Thyroid gland (tissue), 4 donors: ENCODE data around the gene DPH7. TPM values are rescaled to one million over a fixed set of nuclear protein-coding genes. Genes with fewer than 3 reads are reported as not detected.

Source experiments
- DNase-seq, 2 donors: peaks; one replicate each; pipeline ENCODE4 v3.0.0-alpha.2; 2019
- H3K27ac ChIP-seq, 3 donors: fragments of 200-600 bp; sonication (generic); 1 replicate in 2 of 3; 2 replicates in 1 of 3; pipeline ENCODE4 v1.5.1; 2016 to 2019; ENCODE audit warnings: mild to moderate bottlenecking in 1 of 3, moderate library complexity in 1 of 3
- H3K27me3 ChIP-seq: fragments of 200-600 bp; sonication (generic); one replicate; pipeline ENCODE4 v1.5.1; 2019
- H3K36me3 ChIP-seq, 2 donors: fragments of 200-600 bp; sonication (generic); one replicate each; pipeline ENCODE4 v1.5.1; 2016 to 2019
- H3K4me1 ChIP-seq, 2 donors: fragments of 200-600 bp; sonication (generic); one replicate each; pipeline ENCODE4 v1.5.1; 2017 to 2019
- H3K4me3 ChIP-seq, 3 donors: fragments of 200-600 bp; sonication (generic); replicated peaks in 1 of 3; 1 replicate in 2 of 3; 2 replicates in 1 of 3; pipeline ENCODE4 v1.5.1; 2016; ENCODE audit warnings: mild to moderate bottlenecking in 1 of 3
- H3K9me3 ChIP-seq: fragments of 200-600 bp; sonication (generic); one replicate; pipeline ENCODE4 v1.5.1; 2017
- CTCF ChIP-seq, 6 experiments: fragments of 200-600 bp in 3 of 6; fragments of 450-650 bp in 3 of 6; sonication (generic) in 3 of 6; IDR thresholded peaks; one replicate each; pipeline ENCODE4 v1.5.1; 2016 to 2019; ENCODE audit warnings: antibody characterized with exemption in 6 of 6, mild to moderate bottlenecking in 2 of 6, inconsistent platforms in 1 of 6, moderate library complexity in 1 of 6
- POLR2A ChIP-seq, 2 donors: fragments of 450-650 bp; IDR thresholded peaks; one replicate each; pipeline ENCODE4 v1.6.1; 2017; ENCODE audit warnings: antibody characterized with exemption in 2 of 2, mild to moderate bottlenecking in 2 of 2, moderate library complexity in 1 of 2
- WGBS, 2 donors: methylation state at CpG; one replicate each; pipeline ENCODE4 v1.1.5; 2017; 5-methylcytosine and 5-hydroxymethylcytosine counted together
- intact Hi-C: fragments of 100-400 bp; cut with DNase I; formaldehyde crosslinking; loops from one replicate; pipeline ENCODE4 v1.15.1; 2023
- total RNA-seq, 4 donors: library from RNA; depleted of rRNA; stranded (reverse); fragments of >200 nt; gene quantifications; one replicate each; pipeline ENCODE4 v1.2.3, GENCODE V29; 2016

Gene DPH7
- total RNA-seq, 4 donors from 2014 or later = 20.8 to 47.4 (median 34.1) TPM

GRCh38 chr9:137620048-137620405 is 41.3 kb upstream of the DPH7 start:
- Histone ChIP-seq H3K36me3 (peaks cover 7 to 8% of the 10 kb centered on the region in 2 donors), H3K9me3 (no peaks in the 10 kb centered on the region), H3K4me3 (peak overlapping the region; percentile 40 to 84 (median 45)), H3K27me3 (no peaks in the 10 kb centered on the region), H3K27ac (peak overlapping the region; percentile 68 to 83 (median 71)), H3K4me1 (peaks cover 28 to 36% of the 10 kb centered on the region in 2 donors)
- intact Hi-C loops = no loop called here
- no peak for TF ChIP-seq CTCF (IDR thresholded peaks at IDR 0.05)
- no peak for TF ChIP-seq POLR2A (IDR thresholded peaks at IDR 0.05)
- 55 to 62% methylated on average over 4 of the region's 4 CpGs for WGBS, 2 donors
- DNase-seq = no peak

- no peaks in the 10 kb centered on the region for H3K27me3 ChIP-seq
- 1% methylated on average over 16 to 37 of the region's 58 CpGs for WGBS, 2 donors
- peak; percentile 54 to 61 for DNase-seq
- H3K4me1 ChIP-seq = peaks cover 28 to 36% of the 10 kb centered on the region in 2 donors
- H3K36me3 ChIP-seq = peaks cover 13 to 14% of the 10 kb centered on the region in 2 donors
- TF ChIP-seq POLR2A (IDR thresholded peaks at IDR 0.05) (peak in 1 of 2 donors; percentile 14), CTCF (IDR thresholded peaks at IDR 0.05) (no peak)
- peak overlapping the region; percentile 40 to 84 (median 45) for H3K4me3 ChIP-seq
- peak overlapping the region; percentile 68 to 83 (median 71) for H3K27ac ChIP-seq
- no peaks in the 10 kb centered on the region for H3K9me3 ChIP-seq
- intact Hi-C loops = loop anchor here (10.0 kb wide), 1 partner anchor 65 kb away; the partner anchor contains the start of genes MRPL41 and PNPLA7
Measured at GRCh38 chr9:137619240-137620047, 40.7 kb upstream of the DPH7 start.

DNA sequence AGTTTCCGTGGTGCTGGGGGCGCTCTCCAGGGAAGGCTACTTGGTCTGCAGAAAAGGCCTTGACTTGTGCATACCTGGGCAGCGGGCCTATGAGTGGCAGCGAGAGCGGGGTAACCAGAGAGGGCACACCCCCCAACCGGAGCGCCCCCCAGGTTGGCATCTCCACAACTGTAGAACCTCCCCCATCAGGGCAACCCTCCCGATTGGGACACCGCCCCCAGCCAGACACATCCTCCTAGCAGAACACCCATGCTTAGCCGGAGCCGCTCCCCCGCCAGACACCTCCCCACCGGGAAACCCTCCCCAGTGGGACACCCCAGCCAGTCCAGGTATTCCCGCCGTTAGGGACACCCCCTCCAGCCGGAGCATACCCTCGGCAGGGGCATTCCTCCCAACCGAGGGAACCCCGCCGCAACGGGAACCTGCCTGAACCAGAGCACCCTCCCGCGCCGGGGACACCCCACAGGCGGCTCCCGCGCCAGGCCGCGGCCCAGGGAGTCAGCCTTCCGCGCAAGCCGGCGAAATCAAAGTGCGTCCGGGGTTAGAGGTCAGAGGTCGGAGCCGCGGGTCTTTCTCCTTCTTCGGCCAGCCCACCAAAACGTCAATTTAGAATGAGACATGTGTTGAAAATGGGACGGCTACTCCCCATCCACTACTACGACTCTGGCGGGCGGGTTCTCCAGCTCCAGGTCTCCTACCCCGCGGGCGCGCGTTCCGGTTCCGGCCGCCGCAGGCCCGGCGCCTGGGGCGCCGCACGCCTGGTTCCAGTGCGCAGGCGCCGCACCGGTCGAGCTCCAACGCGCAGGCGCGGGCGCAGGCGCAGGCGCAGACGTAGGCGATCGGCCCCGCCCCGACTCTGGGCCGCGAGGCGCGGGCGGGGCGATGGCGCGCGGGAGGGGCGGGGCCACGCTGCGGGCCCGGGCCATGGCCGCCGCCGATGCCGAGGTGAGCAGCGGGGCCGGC is 39.7 kb upstream of the DPH7 start, which contains the start of gene EHMT1:
EHMT1 (plus strand) TSS at position 901 of the 963 bp plus-strand sequence; CDS start at position 925, 24 bp downstream.
- intact Hi-C loops = loop anchor here (10.0 kb wide), 1 partner anchor 64 kb away; the partner anchor contains the start of genes MRPL41 and PNPLA7
- peak within 1 kb of the TSS; percentile 69 to 85 (median 85) for H3K4me3 ChIP-seq
- H3K9me3 ChIP-seq = no peaks in the 10 kb centered on the region
- H3K36me3 ChIP-seq = peaks cover 20 to 24% of the 10 kb centered on the region in 2 donors
- H3K27me3 ChIP-seq = no peaks in the 10 kb centered on the region
- peaks cover 28 to 36% of the 10 kb centered on the region in 2 donors for H3K4me1 ChIP-seq
- TF ChIP-seq CTCF (IDR thresholded peaks at IDR 0.05) = no peak
- peak in 1 of 2 donors; percentile 77 for TF ChIP-seq POLR2A (IDR thresholded peaks at IDR 0.05)
- 0% methylated on average over 35 to 44 of the region's 94 CpGs for WGBS, 2 donors
- H3K27ac ChIP-seq = peak within 1 kb of the TSS; percentile 71 to 86 (median 85)
- peak; percentile 79 to 87 for DNase-seq

DNA sequence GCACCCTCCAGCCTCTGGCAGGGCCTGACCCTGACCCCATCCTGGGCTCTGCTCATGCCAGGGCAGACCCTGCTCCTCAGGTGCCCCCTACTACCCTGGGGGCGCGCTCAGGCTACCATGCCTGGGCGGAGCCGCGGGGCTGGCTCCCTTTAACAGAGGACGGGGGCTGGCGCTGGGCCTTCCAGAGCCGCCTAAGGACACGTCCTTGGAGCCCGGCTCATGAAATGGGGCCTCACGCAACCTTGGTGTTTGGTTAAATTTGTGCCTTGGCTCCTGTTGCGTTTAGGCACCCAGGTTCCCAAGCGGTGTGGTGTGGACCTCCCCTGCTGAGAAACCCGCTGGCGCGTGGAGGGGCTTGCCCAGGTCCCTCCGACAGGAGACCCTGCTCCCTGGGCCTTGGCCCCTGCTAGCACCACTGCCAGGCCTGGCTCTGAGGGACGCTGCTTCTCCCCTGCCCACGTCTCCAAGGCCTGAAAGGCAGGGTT is 36.7 kb upstream of the DPH7 start:
- no peaks in the 10 kb centered on the region for H3K27me3 ChIP-seq
- peaks cover 20 to 24% of the 10 kb centered on the region in 2 donors for H3K36me3 ChIP-seq
- 92% methylated on average over 5 to 9 of the region's 19 CpGs for WGBS, 2 donors
- H3K27ac ChIP-seq = no peak overlapping the region
- no peak overlapping the region for H3K4me3 ChIP-seq
- H3K9me3 ChIP-seq = no peaks in the 10 kb centered on the region
- DNase-seq = no peak
- intact Hi-C loops = loop anchor here (10.0 kb wide), 1 partner anchor 61 kb away; the partner anchor contains the start of genes MRPL41 and PNPLA7
- no peak for TF ChIP-seq CTCF (IDR thresholded peaks at IDR 0.05)
- TF ChIP-seq POLR2A (IDR thresholded peaks at IDR 0.05) = no peak
- H3K4me1 ChIP-seq = peaks cover 34 to 45% of the 10 kb centered on the region in 2 donors
